Panc1 (cell line): ENCODE results near the gene CHRNB4. TPM values are rescaled to one million over a fixed set of nuclear protein-coding genes. Genes with fewer than 3 reads are reported as not detected.

ENCODE experiments used
- ATAC-seq: fragments of 200-7000 bp; cut with Tn5 transposase; 2 replicates; pipeline ENCODE4 v1.9.1; 2020; ENCODE audit warnings: mild to moderate bottlenecking, moderate library complexity
- BruUV-seq: library from RNA; stranded (reverse); fragments of 400-500 nt; replicated peaks from 2 replicates; lab custom pipeline; 2021; lab: Mats Ljungman, UMichigan
- CTCF ChIA-PET: fragments of 300-600 bp; sonication (Branson Sonifier 250); formaldehyde crosslinking; loops from one replicate; lab custom pipeline; 2022; ENCODE audit warnings: antibody characterized with exemption; lab: Charles Lee
- POLR2A ChIA-PET: fragments of 300-600 bp; sonication (Branson Sonifier 250); formaldehyde crosslinking; loops from one replicate; lab custom pipeline; 2022; ENCODE audit warnings: antibody characterized with exemption; lab: Charles Lee
- DNase-seq: peaks from one replicate; pipeline ENCODE4 v3.0.0-alpha.2; 2010; ENCODE audit warnings: low read depth, low spot score
- H3K27ac ChIP-seq: 2 replicates; pipeline ENCODE4 v1.5.1; 2011; ENCODE audit warnings: mild to moderate bottlenecking, low read length, inconsistent platforms
- H3K27me3 ChIP-seq: fragments of 200-500 bp; sonication (Bioruptor generic); 2 replicates; pipeline ENCODE4 v1.6.0; 2014; ENCODE audit warnings: low read length, inconsistent platforms; ENCODE audit not compliant: control insufficient read depth, insufficient read depth
- H3K36me3 ChIP-seq: fragments of 200-500 bp; sonication (Bioruptor generic); 2 replicates; pipeline ENCODE4 v1.5.1; 2014; ENCODE audit warnings: inconsistent platforms, mild to moderate bottlenecking, low read length, moderate library complexity; ENCODE audit not compliant: control insufficient read depth, insufficient read depth
- H3K4me1 ChIP-seq: 2 replicates; pipeline ENCODE4 v1.5.1; 2011; ENCODE audit warnings: inconsistent platforms, mild to moderate bottlenecking, low read length, moderate library complexity; ENCODE audit not compliant: control insufficient read depth, insufficient read depth
- H3K4me3 ChIP-seq, 2 experiments: 2 replicates each; pipeline ENCODE4 v1.5.1; 2011 to 2012; ENCODE audit warnings: low read depth in 2 of 2, low read length in 2 of 2, mild to moderate bottlenecking in 2 of 2, inconsistent platforms in 1 of 2, moderate library complexity in 1 of 2
- H3K9me3 ChIP-seq: fragments of 200-500 bp; sonication (Bioruptor generic); 2 replicates; pipeline ENCODE4 v1.5.1; 2014; ENCODE audit warnings: low read depth, mild to moderate bottlenecking, inconsistent platforms, low read length, moderate library complexity; ENCODE audit not compliant: control insufficient read depth, insufficient read depth
- CTCF ChIP-seq: fragments of 450-650 bp; IDR thresholded peaks from 2 replicates; pipeline ENCODE4 v1.5.1; 2017; ENCODE audit warnings: mild to moderate bottlenecking
- POLR2AphosphoS5 ChIP-seq: IDR thresholded peaks from 2 replicates; pipeline ENCODE4 v1.6.1; 2012; ENCODE audit warnings: mild to moderate bottlenecking, low read depth, low read length, moderate library complexity
- REST ChIP-seq, 2 experiments: IDR thresholded peaks; 2 replicates each; pipeline ENCODE4 v1.6.1; 2011 to 2012; ENCODE audit warnings: low read depth in 2 of 2, control low read depth in 1 of 2, low read length in 1 of 2, mild to moderate bottlenecking in 1 of 2, moderate library complexity in 1 of 2; ENCODE audit not compliant: insufficient read depth in 1 of 2
- SIN3A ChIP-seq: IDR thresholded peaks from 2 replicates; pipeline ENCODE4 v1.6.1; 2012; ENCODE audit warnings: low read depth, mild to moderate bottlenecking, low read length, moderate library complexity, borderline replicate concordance; ENCODE audit not compliant: insufficient read depth
- TCF7L2 ChIP-seq: IDR thresholded peaks from 2 replicates; pipeline ENCODE4 v1.6.1; 2011; ENCODE audit warnings: mild to moderate bottlenecking, low read depth, low read length, inconsistent platforms
- in situ Hi-C: cut with HindIII; loops from 2 replicates; pipeline ENCODE4 v1.10.0; 2016; ENCODE audit warnings: low sequenced_read_pairs, low pct_unique_long_range_greater_than_20kb
- intact Hi-C: fragments of 100-400 bp; cut with micrococcal nuclease; formaldehyde crosslinking; loops from one replicate; pipeline ENCODE4 v1.10.0; 2022; ENCODE audit not compliant: unreplicated experiment
- total RNA-seq: library from RNA; stranded (reverse); gene quantifications from one replicate; pipeline ENCODE4 v1.2.1, GENCODE V29; 2021; ENCODE audit not compliant: unreplicated experiment

The CHRNB4 gene
- total RNA-seq, 1 experiment from 2014 or later = not detected

- no peaks in the 10 kb centered on the region for H3K36me3 ChIP-seq
- no peak for DNase-seq
- intact Hi-C loops (loop anchor here (2.0 kb wide), 1 partner anchor 71 kb away; no protein-coding TSS in a partner anchor), in situ Hi-C loops (no loop called here)
- H3K27ac ChIP-seq = no peak overlapping the region
- BruUV-seq = no TSS peak
- TF ChIP-seq CTCF (no peak), POLR2AphosphoS5 (no peak), TCF7L2 (no peak), REST (IDR thresholded peaks at IDR 0.05; ENCODE audit: insufficient read depth in 1 of 2, low read depth in 2 of 2, low read length in 1 of 2) (no peak), SIN3A (no peak)
- ChIA-PET CTCF (interaction anchor here (0.7 to 2.4 kb wide), 5 partner anchors 11 to 73 kb away, joined by 3 to 8 read pairs (median 4); no protein-coding TSS in a partner anchor), POLR2A (interaction anchor here (0.6 kb wide), 2 partner anchors 61 to 104 kb away, joined by 3 to 4 read pairs; no protein-coding TSS in a partner anchor)
- no peaks in the 10 kb centered on the region; the same call in 1 of the 2 replicates for H3K9me3 ChIP-seq
- no peak overlapping the region for H3K4me3 ChIP-seq
- H3K27me3 ChIP-seq = no peaks in the 10 kb centered on the region
- no peaks in the 10 kb centered on the region for H3K4me1 ChIP-seq
- no peak for ATAC-seq
Measured at GRCh38 chr15:78637776-78638435, 3.1 kb downstream of the CHRNB4 start.

GRCh38 chr15:78636378-78636859 lies 4.6 kb downstream of the CHRNB4 start:
- intact Hi-C loops (no loop called here), in situ Hi-C loops (no loop called here)
- no TSS peak for BruUV-seq
- no peaks in the 10 kb centered on the region for H3K36me3 ChIP-seq
- H3K9me3 ChIP-seq = no peaks in the 10 kb centered on the region; the same call in 1 of the 2 replicates
- no peaks in the 10 kb centered on the region for H3K27me3 ChIP-seq
- ChIA-PET POLR2A (no interaction called here), CTCF (interaction anchor here (1.5 kb wide), 1 partner anchor 102 kb away, joined by 5 read pairs; no protein-coding TSS in a partner anchor)
- ATAC-seq (no peak), DNase-seq (no peak)
- TF ChIP-seq REST (IDR thresholded peaks at IDR 0.05; ENCODE audit: insufficient read depth in 1 of 2, low read depth in 2 of 2, low read length in 1 of 2) = no peak
- TF ChIP-seq CTCF = no peak
- TF ChIP-seq TCF7L2 = no peak
- TF ChIP-seq SIN3A = no peak
- TF ChIP-seq POLR2AphosphoS5 = no peak
- no peak overlapping the region for H3K27ac ChIP-seq
- H3K4me1 ChIP-seq = no peaks in the 10 kb centered on the region
- no peak overlapping the region for H3K4me3 ChIP-seq
